CD4-positive, alpha-beta T cell (primary cell): ENCODE data around the gene MTARC1. TPM values are rescaled to one million over a fixed set of nuclear protein-coding genes. Genes with fewer than 3 reads are reported as not detected.

Experiments used
- ATAC-seq: fragments of 200-7000 bp; cut with Tn5 transposase; one replicate; pipeline ENCODE4 v1.10.0; 2022; ENCODE audit warnings: mild to moderate bottlenecking; ENCODE audit not compliant: poor library complexity
- CTCF ChIA-PET: fragments of 350-600 bp; sonication (Branson Sonifier 250); formaldehyde crosslinking; loops from one replicate; lab custom pipeline; 2021; ENCODE audit warnings: antibody characterized with exemption, inconsistent platforms; lab: Charles Lee
- POLR2A ChIA-PET: fragments of 350-600 bp; sonication (Branson Sonifier 250); formaldehyde crosslinking; loops from one replicate; lab custom pipeline; 2021; ENCODE audit warnings: antibody characterized with exemption, inconsistent platforms; lab: Charles Lee
- DNase-seq, 14 experiments: peaks; one replicate each; pipeline ENCODE4 v3.0.0-alpha.2; 2013 to 2020; ENCODE audit warnings: mixed read lengths in 2 of 14
- H3K27ac ChIP-seq, 2 donors: one replicate each; pipeline versions ENCODE4 v1.5.1 to v1.7.0; 2013; ENCODE audit warnings: low read length in 2 of 2, low read depth in 1 of 2, mild to moderate bottlenecking in 1 of 2
- H3K27me3 ChIP-seq, 2 experiments: 1 replicate in 1 of 2; 2 replicates in 1 of 2; pipeline versions ENCODE4 v1.6.1 to v1.7.0; 2013; ENCODE audit warnings: low read length in 2 of 2, control low read depth in 1 of 2, mild to moderate bottlenecking in 1 of 2, moderate library complexity in 1 of 2; ENCODE audit not compliant: insufficient read depth in 2 of 2, control insufficient read depth in 1 of 2
- H3K36me3 ChIP-seq: one replicate; pipeline ENCODE4 v1.6.1; 2013; ENCODE audit warnings: low read length, control low read depth; ENCODE audit not compliant: insufficient read depth
- H3K4me1 ChIP-seq: one replicate; pipeline ENCODE4 v1.6.1; 2013; ENCODE audit warnings: low read length, control low read depth; ENCODE audit not compliant: insufficient read depth
- H3K4me3 ChIP-seq: one replicate; pipeline ENCODE4 v1.5.1; 2013; ENCODE audit warnings: mild to moderate bottlenecking, low read length, moderate library complexity
- H3K9me3 ChIP-seq, 2 experiments: 1 replicate in 1 of 2; 2 replicates in 1 of 2; pipeline versions ENCODE4 v1.6.1 to v1.7.0; 2013; ENCODE audit warnings: low read length in 2 of 2, mild to moderate bottlenecking in 2 of 2, control low read depth in 1 of 2, moderate library complexity in 1 of 2; ENCODE audit not compliant: control insufficient read depth in 1 of 2, insufficient read depth in 1 of 2
- H3K27ac Mint-ChIP-seq: one replicate; pipeline ENCODE4 v1.8.0; 2020; ENCODE audit warnings: mixed read lengths
- H3K27me3 Mint-ChIP-seq: one replicate; pipeline ENCODE4 v1.8.0; 2021; ENCODE audit warnings: mixed read lengths
- H3K36me3 Mint-ChIP-seq: one replicate; pipeline ENCODE4 v1.8.0; 2021; ENCODE audit warnings: low read depth, mixed read lengths
- H3K4me1 Mint-ChIP-seq: one replicate; pipeline ENCODE4 v1.8.0; 2021; ENCODE audit warnings: low read depth, mixed read lengths
- H3K4me3 Mint-ChIP-seq: one replicate; pipeline ENCODE4 v1.8.0; 2020; ENCODE audit warnings: mild to moderate bottlenecking, mixed read lengths
- H3K9me3 Mint-ChIP-seq: one replicate; pipeline ENCODE4 v1.8.0; 2020; ENCODE audit warnings: mixed read lengths
- intact Hi-C, 2 experiments: fragments of 100-400 bp; cut with DNase I in 1 of 2; cut with micrococcal nuclease in 1 of 2; formaldehyde crosslinking; loops; one replicate each; pipeline versions ENCODE4 v1.15.1 to v1.9.0; 2023 to 2025; cut with DNase I, micrococcal nuclease
- total RNA-seq, 174 experiments: library from RNA in 2 of 174; stranded (reverse) in 2 of 174; gene quantifications; one replicate each; pipeline ENCODE4 v1.2.3 and lab custom pipeline; 2021 to 2026
- TF ChIP-seq, protein P1 (sequence below): fragments of 200-600 bp; IDR thresholded peaks from one replicate; pipeline ENCODE4 v1.8.0; 2022; ENCODE audit warnings: antibody characterized with exemption, mild to moderate bottlenecking

Gene MTARC1
- total RNA-seq, 2 experiments from 2014 or later = not detected

DNA sequence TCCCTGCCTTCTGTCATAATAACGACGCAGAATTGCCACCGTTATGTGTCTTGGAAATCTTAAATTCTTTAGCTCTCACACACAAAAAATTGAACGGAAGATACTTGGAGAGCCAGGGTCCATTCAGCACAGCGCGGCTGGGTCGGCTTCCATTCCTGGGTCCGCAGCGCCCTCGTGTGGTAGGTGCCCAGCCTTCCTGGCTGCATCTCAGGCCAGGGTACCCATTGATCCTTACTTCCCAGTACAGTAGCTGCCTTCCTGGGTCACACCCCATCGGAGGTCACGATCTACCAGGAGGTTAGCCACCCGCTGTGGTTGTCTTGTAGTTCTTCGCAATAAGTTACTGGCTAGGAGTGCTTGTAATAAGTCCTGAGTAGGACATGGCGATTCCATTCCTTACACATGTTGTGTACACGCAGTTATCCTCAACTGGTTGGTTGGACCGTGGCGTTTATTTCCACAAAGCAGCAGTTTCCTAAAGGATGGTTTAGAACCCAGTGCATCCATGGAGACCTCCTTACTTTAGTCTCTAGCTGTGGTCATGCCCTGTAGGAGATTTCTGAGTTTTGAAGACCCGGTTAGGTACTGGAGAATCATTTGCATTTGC lies 9.9 kb upstream of the MTARC1 start:
- ChIA-PET CTCF (no interaction called here), POLR2A (no interaction called here)
- peak; percentile 52 for ATAC-seq
- Histone ChIP-seq H3K4me3 (no peak overlapping the region), H3K27ac (no peak overlapping the region), H3K9me3 (no peaks in the 10 kb centered on the region), H3K36me3 (no peaks in the 10 kb centered on the region), H3K27me3 (peaks cover 0 to 5% of the 10 kb centered on the region in 2 experiments), H3K4me1 (peaks cover 4% of the 10 kb centered on the region)
- Mint-ChIP-seq H3K27me3 (peaks cover 36% of the 10 kb centered on the region), H3K27ac (no peak overlapping the region), H3K9me3 (no peaks in the 10 kb centered on the region), H3K36me3 (no peaks in the 10 kb centered on the region), H3K4me3 (no peak overlapping the region), H3K4me1 (no peaks in the 10 kb centered on the region)
- DNase-seq = peak; percentile 40 to 73 (median 49)
- intact Hi-C loops = loop anchor here in 1 of 2 experiments (5.0 kb wide), 2 partner anchors 85 to 480 kb away; partner anchors contain the start of gene C1orf115
- TF ChIP-seq, protein P1, sequence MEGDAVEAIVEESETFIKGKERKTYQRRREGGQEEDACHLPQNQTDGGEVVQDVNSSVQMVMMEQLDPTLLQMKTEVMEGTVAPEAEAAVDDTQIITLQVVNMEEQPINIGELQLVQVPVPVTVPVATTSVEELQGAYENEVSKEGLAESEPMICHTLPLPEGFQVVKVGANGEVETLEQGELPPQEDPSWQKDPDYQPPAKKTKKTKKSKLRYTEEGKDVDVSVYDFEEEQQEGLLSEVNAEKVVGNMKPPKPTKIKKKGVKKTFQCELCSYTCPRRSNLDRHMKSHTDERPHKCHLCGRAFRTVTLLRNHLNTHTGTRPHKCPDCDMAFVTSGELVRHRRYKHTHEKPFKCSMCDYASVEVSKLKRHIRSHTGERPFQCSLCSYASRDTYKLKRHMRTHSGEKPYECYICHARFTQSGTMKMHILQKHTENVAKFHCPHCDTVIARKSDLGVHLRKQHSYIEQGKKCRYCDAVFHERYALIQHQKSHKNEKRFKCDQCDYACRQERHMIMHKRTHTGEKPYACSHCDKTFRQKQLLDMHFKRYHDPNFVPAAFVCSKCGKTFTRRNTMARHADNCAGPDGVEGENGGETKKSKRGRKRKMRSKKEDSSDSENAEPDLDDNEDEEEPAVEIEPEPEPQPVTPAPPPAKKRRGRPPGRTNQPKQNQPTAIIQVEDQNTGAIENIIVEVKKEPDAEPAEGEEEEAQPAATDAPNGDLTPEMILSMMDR = peak; percentile 66

DNA sequence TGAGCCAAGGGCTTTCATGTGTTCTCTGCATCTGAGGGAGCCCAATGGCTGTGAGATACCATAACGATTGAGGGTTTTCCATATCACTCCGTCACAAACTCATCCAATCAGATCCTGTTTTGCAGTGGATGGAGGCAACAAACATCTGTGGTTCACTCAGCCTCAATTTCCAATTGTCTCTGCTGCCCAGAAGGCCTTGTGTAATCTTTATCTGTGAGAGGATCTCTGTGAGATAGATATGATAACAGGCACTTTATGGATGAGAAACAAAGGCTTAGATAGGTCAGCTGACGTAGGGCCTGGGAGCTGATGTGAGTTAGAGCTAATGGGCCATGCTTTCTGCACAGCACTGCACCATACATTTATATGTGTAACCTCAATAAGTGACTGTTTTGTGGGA lies 3.3 kb upstream of the MTARC1 start:
- intact Hi-C loops = no loop called here
- Mint-ChIP-seq H3K9me3 (no peaks in the 10 kb centered on the region), H3K4me1 (no peaks in the 10 kb centered on the region), H3K27me3 (peaks cover 43% of the 10 kb centered on the region), H3K27ac (no peak overlapping the region), H3K4me3 (no peak overlapping the region), H3K36me3 (no peaks in the 10 kb centered on the region)
- ATAC-seq (no peak), DNase-seq (no peak)
- no peak overlapping the region for H3K4me3 ChIP-seq
- peaks cover 28 to 40% of the 10 kb centered on the region in 2 experiments for H3K27me3 ChIP-seq
- ChIA-PET CTCF (interaction anchor here (0.9 kb wide), 1 partner anchor 26 kb away, joined by 3 read pairs; no protein-coding TSS in a partner anchor), POLR2A (no interaction called here)
- H3K27ac ChIP-seq = no peak overlapping the region
- peaks cover 6% of the 10 kb centered on the region for H3K4me1 ChIP-seq
- H3K9me3 ChIP-seq = peaks cover 0 to 6% of the 10 kb centered on the region in 2 experiments
- no peaks in the 10 kb centered on the region for H3K36me3 ChIP-seq
- TF ChIP-seq, protein P1 = no peak

DNA sequence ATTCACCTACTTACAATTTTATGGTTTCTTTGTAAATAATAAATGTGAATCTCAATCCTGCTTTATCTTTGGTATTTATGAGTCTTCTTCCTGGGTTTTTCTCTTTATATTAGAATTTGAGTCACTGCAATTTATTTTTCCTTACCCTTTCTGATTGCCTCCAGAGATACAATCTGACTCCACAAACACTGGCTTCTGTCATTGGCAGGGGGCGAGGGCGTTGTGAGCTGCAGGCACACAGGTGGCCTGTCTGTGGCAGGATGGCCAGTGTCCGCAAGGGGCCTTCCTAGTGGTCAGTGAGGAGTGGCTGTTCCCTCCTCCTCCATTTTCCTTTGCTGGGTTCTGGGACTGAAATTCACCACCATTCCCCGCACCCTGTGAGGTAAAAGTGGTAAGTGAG lies 2.0 kb upstream of the MTARC1 start:
- Histone ChIP-seq H3K36me3 (no peaks in the 10 kb centered on the region), H3K4me3 (no peak overlapping the region), H3K9me3 (peaks cover 0 to 6% of the 10 kb centered on the region in 2 experiments), H3K4me1 (peaks cover 6% of the 10 kb centered on the region), H3K27ac (no peak overlapping the region), H3K27me3 (peaks cover 31 to 40% of the 10 kb centered on the region in 2 experiments)
- Mint-ChIP-seq H3K27ac (no peak overlapping the region), H3K4me3 (no peak overlapping the region), H3K4me1 (no peaks in the 10 kb centered on the region), H3K27me3 (peaks cover 53% of the 10 kb centered on the region), H3K36me3 (no peaks in the 10 kb centered on the region), H3K9me3 (no peaks in the 10 kb centered on the region)
- TF ChIP-seq, protein P1 = no peak
- POLR2A ChIA-PET = no interaction called here
- intact Hi-C loops = no loop called here
- CTCF ChIA-PET = no interaction called here
- ATAC-seq (no peak), DNase-seq (no peak)
